HG02623 (cell line): ENCODE data around the gene ZFAND2B.
"Not testable (repeated sequence)": the region's sequence is repeated elsewhere in the genome, so short reads cannot be mapped to it uniquely, and the experiment has no call there.

Source experiments
- ATAC-seq: cut with Tn5 transposase; IDR thresholded peaks from one replicate; pipeline ENCODE4 v1.9.1; 2021; ENCODE audit warnings: moderate library complexity; ENCODE audit not compliant: unreplicated experiment

ZFAND2B gene

DNA sequence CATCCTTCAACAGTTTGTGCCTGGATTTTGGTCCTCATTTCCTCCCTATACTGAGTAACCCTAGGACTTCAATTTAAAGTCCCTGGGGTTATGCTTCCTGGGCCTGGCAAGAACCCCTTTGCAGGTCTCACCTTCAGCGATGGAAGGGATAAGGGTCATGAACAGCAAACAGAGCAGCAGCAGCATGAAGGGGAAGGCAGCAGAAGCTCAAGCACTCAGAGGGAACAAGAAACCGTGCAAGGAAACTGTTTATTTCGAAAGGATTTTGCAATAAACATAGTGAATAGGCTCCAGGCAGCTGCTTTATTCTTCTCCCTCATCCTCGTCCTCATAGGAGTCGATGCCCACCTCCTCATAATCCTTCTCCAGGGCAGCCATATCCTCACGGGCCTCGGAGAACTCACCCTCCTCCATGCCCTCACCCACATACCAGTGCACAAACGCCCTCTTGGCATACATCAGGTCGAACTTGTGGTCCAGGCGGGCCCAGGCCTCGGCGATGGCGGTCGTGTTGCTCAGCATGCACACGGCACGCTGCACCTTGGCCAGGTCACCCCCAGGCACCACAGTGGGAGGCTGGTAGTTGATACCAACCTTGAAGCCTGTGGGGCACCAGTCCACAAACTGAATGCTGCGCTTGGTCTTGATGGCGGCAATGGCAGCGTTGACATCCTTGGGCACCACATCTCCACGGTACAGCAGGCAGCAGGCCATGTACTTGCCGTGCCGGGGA lies 43.6 kb downstream of the ZFAND2B start:
- no peak for ATAC-seq

DNA sequence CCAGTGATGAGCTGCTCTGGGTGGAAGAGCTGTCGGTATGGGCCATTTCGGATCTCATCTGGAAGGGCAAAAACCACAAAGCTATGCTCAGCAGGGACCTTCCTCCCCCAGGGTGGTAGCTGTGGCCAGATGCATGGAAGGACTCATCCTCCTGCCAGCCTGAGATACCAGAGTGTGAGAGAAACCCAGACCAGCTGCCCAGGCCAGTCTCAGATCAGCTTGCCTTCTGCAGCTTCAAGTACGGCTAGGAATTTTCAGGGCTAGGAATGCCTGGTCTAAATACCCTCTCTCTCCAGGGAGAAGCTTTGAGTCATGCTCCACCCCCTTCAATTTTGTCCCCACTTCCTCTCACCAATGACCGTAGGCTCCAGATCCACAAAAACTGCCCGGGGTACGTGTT lies 45.1 kb downstream of the ZFAND2B start:
- no peak for ATAC-seq

DNA sequence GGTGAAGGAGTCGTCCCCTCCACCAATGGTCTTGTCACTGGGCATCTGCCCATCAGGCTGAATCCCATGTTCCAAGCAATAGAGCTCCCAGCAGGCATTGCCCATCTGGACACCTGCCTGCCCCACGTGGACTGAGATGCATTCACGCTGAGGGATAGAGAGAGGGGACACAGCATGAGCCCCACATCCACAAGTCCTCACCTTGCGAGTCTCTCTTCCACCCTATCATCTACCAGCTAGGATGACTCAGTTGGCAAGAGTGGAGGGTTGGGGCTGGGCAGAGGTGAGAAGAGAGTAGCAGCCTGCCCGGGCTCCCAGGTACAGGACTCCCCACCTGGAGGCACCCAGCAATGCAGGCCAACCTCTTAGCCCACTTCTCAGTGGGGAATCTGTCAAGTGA lies 45.5 kb downstream of the ZFAND2B start:
- no peak for ATAC-seq

DNA sequence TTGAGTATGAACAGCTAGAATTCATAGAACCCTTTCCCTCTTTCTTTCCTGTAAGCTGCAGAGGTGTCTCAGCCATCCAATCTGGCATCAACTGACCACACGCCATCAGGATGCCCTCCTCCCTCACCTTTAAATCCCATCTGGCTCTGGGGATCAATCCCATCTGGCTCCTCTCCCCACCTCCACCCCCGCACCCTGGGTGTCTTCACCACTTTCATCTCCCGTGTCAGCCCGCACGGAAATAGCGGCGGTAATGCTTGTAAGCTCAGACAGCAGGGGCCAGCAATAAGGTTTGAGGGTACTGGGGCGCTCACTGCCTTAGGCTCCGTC lies 46.0 kb downstream of the ZFAND2B start:
- ATAC-seq, result no peak

DNA sequence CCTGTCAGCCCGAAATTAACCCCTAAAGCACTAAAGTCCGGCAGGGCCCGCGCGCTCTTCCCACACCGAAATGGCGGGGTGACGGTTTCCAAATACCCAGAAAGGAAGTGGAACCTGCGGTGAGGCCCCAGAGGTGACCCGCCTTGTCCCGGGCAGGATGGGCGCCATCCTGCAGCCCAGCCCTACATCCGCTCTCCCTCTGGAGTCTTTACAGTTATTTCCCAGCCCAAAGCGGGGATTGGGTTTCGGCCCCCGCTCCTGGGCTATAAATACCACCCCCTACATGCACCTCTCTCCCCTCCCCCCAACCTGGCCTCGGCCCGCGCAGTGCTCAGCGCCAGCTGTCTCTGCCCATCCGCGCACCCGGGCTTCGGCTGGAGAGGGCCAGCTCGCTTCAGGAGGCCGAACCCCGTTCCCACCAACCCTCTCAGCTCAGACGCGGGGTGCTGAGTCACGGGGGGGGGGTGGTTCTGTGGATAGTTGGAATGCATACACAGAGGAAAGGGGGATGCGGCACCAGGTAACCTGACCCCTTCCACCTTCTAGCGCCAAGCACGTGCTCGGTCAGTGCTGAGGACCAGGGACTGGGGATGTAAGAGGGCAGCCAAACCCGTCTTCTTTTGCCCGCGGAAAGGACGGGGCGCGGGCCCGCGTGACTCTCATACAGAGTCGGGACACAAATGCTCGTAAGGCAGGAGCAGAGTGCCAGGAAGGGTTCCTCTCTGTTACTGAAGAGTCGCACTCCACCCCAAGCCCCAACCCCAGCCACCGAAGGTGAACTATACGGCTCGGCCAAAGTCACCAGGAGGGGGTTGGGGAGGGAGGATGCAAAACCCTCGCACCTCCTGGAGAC lies 46.5 kb downstream of the ZFAND2B start, which contains the start of gene TUBA4B:
Gene TUBA4B (plus strand): TSS at position 344 of the 853 bp plus-strand sequence. CDS start 165 bp downstream, at position 509.
- ATAC-seq, result peak; percentile 2

DNA sequence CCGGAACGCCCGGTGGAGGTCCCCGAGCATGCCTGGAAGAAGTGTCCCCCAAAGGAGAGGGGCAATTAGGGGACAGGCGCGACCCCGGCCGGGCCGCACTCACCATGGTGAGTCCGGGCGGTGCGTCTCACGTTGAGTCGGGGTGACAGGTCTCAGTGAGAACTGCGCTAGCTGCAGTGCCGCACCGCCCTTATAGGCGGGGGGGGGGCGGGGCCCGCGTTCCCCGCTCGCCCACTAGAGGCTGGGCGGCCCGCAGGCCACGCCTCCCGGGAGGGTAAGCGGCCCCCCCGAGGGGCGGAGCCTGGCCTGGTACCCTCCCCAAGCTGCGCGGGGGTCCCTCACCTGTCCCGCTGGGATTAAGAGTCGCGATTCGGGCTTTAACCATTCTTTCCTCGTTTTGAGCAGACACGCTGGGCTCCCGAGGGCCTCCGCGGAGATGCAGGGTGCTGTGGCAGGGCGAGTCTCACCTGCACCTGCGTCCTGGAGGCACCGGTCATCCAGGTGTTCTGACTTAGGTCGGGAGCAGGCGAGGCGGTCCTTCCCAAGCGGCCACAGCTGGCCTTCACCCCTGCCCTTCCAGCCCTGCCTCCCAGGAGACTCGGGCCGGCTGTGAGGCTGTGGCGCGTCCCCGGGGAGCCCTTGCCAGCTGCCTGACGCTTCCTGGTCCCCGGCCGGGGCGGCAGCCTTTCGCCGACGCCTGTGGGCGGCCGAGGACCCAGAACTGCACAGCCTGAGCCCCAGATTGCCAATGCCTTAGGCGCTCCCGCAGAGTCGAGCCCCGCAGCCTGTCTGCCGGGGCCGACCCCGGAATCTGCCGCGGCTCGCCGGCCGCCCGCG lies 47.4 kb downstream of the ZFAND2B start, which contains the start of gene TUBA4A:
Gene TUBA4A (minus strand): TSS at position 166 of the 837 bp plus-strand sequence. CDS start 60 bp downstream, at position 106.
- ATAC-seq, result peak; percentile 40

DNA sequence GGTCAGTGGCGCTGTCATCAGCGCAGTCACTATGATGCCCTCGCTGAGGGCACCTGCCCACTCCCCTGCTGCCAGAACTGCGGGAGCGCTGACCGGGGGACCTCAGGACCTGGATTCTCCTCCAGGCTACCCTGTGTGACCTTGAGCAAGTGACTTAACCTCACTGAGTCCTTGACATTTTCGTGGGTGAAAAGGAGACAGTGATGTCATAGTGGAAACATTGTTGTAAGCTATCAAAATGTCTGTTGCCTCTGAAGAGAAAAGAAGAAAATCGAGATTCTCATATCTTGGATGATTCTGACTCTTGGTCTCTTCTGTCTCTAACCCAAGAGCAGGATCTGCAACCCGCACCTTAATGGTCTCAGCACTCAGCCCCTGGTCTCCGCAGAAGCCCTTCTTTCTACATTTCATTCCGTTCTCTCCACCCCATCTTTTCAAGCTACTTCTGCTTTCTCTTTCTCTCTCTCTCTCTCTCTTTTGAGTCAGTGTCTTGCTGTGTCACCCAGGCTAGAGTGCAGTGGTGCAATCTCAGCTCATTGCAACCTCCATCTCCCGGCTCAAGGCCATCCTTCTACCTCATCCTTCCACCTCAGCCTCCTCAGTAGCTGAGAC lies 48.1 kb downstream of the ZFAND2B start:
- ATAC-seq, result peak; percentile 28

DNA sequence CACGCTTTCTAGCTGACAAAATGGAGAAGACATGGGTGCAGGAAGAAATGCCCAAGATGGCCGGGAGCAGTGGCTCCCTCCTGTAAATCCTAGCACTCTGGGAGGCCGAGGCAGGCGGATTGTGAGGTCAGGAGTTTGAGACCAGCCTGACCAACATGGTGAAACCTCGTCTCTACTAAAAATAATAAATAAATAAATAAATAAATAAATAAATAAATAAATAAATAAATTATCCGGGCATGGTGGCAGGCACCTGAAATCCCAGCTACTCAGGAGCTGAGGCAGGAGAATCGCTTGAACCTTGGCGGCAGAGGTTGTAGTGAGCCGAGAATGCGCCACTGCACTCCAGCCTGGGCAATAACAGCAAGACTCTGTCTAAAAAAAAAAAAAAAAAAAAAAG lies 52.4 kb downstream of the ZFAND2B start:
- not testable (repeated sequence) for ATAC-seq
